Measurements from ENCODE around the gene IAH1. TPM values are rescaled to one million over a fixed set of nuclear protein-coding genes. Genes with fewer than 3 reads are reported as not detected.

The IAH1 gene
- total and polyA plus RNA-seq, 2 donors (not counting 3 experiments of a cell fraction or from before 2014, with no cell fraction given): 43.4 to 44.0 TPM

- ChIA-PET POLR2A (no interaction called here), CTCF (interaction anchor here (1.0 kb wide), 1 partner anchor 10 kb away, joined by 4 read pairs; no protein-coding TSS in a partner anchor)
- BruUV-seq (replicated peaks): no TSS peak
- Histone ChIP-seq H3K79me2 (ENCODE audit: control insufficient read depth, insufficient read depth, low read length) (no peaks in the 10 kb centered on the region), H3K36me3 (ENCODE audit: control insufficient read depth in 2 of 2, extremely low read depth in 1 of 2, insufficient read depth in 2 of 2, low read length in 2 of 2) (no peaks in the 10 kb centered on the region), H3K9ac (replicated peaks; ENCODE audit: extremely low read depth, insufficient read depth, low read length) (no peak overlapping the region), H3K4me2 (ENCODE audit: insufficient read depth, low read length) (no peak overlapping the region), H3K9me3 (replicated peaks; ENCODE audit: control insufficient read depth, insufficient read depth, low read length) (no peaks in the 10 kb centered on the region), H2AFZ (ENCODE audit: low read depth, low read length) (no peak overlapping the region), H3K27ac (ENCODE audit: insufficient read depth, low read depth, low read length) (no peak overlapping the region), H3K4me1 (ENCODE audit: control insufficient read depth, extremely low read depth, insufficient read depth, low read length) (no peaks in the 10 kb centered on the region), H3K4me3 (replicated peaks in 1 of 3; ENCODE audit: insufficient read depth in 1 of 3, low read depth in 1 of 3, low read length in 3 of 3) (no peak overlapping the region), H3K27me3 (ENCODE audit: control insufficient read depth in 2 of 2, insufficient read depth in 2 of 2, low read length in 2 of 2) (no peaks in the 10 kb centered on the region), H3K9me1 (replicated peaks; ENCODE audit: control insufficient read depth, extremely low read depth, insufficient read depth, low read length) (no peaks in the 10 kb centered on the region), H4K20me1 (replicated peaks; ENCODE audit: control insufficient read depth, extremely low read depth, insufficient read depth, low read length) (no peaks in the 10 kb centered on the region)
- DNase-seq (ENCODE audit: low read depth, low spot score): no peak
- no peak for FAIRE-seq
- dilution Hi-C loops (cut with MboI; ENCODE audit: extremely low pct_ligation_motif_present, low sequenced_read_pairs) (no loop called here), intact Hi-C loops (cut with micrococcal nuclease) (no loop called here)
- TF ChIP-seq MYC (IDR thresholded peaks at IDR 0.05; ENCODE audit: low read depth, low read length): no peak
- TF ChIP-seq FOS (IDR thresholded peaks at IDR 0.05; ENCODE audit: borderline replicate concordance, insufficient read depth, low read length): no peak
- TF ChIP-seq POLR2A (IDR thresholded peaks at IDR 0.05; ENCODE audit: low read depth, low read length): no peak
- no peak for TF ChIP-seq GATA2 (IDR thresholded peaks at IDR 0.05; ENCODE audit: insufficient read depth, insufficient read length, low read depth, low read length)
- no peak for TF ChIP-seq POLR2AphosphoS5 (IDR thresholded peaks at IDR 0.05; ENCODE audit: insufficient read depth, low read depth, low read length)
- no peak for TF ChIP-seq EZH2 (IDR thresholded peaks at IDR 0.05; ENCODE audit: borderline replicate concordance, low read depth, low read length, severe bottlenecking)
- TF ChIP-seq, protein P1, sequence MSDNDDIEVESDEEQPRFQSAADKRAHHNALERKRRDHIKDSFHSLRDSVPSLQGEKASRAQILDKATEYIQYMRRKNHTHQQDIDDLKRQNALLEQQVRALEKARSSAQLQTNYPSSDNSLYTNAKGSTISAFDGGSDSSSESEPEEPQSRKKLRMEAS (IDR thresholded peaks at IDR 0.05; ENCODE audit: insufficient read depth, insufficient read length): no peak
- TF ChIP-seq, protein P2, sequence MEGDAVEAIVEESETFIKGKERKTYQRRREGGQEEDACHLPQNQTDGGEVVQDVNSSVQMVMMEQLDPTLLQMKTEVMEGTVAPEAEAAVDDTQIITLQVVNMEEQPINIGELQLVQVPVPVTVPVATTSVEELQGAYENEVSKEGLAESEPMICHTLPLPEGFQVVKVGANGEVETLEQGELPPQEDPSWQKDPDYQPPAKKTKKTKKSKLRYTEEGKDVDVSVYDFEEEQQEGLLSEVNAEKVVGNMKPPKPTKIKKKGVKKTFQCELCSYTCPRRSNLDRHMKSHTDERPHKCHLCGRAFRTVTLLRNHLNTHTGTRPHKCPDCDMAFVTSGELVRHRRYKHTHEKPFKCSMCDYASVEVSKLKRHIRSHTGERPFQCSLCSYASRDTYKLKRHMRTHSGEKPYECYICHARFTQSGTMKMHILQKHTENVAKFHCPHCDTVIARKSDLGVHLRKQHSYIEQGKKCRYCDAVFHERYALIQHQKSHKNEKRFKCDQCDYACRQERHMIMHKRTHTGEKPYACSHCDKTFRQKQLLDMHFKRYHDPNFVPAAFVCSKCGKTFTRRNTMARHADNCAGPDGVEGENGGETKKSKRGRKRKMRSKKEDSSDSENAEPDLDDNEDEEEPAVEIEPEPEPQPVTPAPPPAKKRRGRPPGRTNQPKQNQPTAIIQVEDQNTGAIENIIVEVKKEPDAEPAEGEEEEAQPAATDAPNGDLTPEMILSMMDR (IDR thresholded peaks at IDR 0.05; ENCODE audit: extremely low read depth in 1 of 2, insufficient read depth in 1 of 2, low read depth in 1 of 2, low read length in 2 of 2): no peak
- TF ChIP-seq JUN (IDR thresholded peaks at IDR 0.05; ENCODE audit: borderline replicate concordance, insufficient read depth, insufficient read length, low read depth): no peak
Observed at GRCh38 chr2:9451231-9451630, 23.1 kb upstream of the IAH1 start.

Measured in endothelial cell of umbilical vein (primary cell).